GM12801 (cell line): ENCODE results near the gene AFF2.

Experiments used
- CTCF ChIP-seq: IDR thresholded peaks from one replicate; pipeline ENCODE4 v1.5.1; 2011; ENCODE audit warnings: control low read depth; ENCODE audit not compliant: insufficient read length; ENCODE audit errors: extremely low read depth

AFF2 gene

DNA sequence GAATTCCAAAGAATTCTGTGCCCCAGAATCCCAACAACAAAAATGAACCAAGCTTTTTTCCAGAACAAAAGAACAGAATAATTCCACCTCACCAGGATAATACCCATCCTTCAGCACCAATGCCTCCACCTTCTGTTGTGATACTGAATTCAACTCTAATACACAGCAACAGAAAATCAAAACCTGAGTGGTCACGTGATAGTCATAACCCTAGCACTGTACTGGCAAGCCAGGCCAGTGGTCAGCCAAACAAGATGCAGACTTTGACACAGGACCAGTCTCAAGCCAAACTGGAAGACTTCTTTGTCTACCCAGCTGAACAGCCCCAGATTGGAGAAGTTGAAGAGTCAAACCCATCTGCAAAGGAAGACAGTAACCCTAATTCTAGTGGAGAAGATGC, 161.6 kb downstream of the AFF2 start:
- TF ChIP-seq CTCF = no peak

DNA sequence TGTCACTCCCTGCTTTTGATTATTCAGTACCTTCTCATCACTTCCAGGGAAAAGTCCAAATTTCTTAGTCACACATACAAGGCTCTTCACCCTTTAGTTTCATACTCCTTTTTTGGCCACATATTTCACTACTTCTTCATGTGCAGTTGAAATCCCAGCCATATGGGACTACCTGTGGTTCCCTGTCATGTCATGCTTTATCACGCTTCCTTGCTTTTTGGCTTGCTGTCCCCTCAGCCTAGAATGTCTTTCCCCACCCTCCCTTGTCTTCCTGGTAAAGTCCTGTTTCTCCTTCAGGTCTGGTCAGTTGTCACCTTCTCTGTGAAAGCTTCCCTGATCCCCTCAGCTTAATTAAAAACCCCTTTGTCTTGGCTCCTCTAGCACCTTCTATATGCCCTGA, 163.8 kb downstream of the AFF2 start:
- no peak for TF ChIP-seq CTCF

DNA sequence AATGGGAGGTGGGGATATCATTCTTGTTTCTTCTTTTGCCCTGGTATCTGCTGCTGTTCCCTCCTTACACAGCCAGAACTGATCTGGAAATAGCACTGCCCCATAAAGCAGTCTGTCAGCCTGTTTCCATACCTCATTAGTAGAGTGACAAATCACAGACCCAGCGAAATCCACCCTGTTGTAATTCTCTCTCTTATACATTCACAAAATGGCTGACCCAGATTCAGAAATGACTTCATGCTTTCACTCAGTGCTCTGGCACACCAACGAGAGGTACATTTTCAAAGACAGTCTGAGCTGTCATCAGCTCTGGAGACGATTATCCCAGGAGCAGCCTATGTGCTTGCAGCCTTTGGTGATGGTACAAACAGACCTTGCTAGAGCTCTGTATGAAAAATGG, 164.6 kb downstream of the AFF2 start:
- no peak for TF ChIP-seq CTCF

DNA sequence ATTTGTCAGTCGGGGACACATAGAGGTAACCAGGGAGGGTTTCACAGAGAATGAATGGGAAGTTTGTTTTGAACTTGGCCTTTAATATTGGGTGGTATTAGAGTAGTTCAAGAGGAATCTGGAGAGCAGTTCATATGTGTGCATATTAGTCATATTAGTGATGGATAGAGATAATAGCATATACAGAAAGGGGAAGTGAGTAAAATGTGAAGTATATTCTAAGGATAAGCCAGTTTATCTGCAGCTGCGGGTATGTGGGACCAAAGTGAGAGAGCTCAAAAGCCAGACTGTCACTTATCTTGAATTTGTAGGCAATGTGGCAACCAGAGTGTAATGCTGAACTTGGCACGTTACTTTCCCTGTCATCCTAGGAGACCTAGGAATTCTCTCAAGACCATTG, 169.9 kb downstream of the AFF2 start:
- no peak for TF ChIP-seq CTCF

DNA sequence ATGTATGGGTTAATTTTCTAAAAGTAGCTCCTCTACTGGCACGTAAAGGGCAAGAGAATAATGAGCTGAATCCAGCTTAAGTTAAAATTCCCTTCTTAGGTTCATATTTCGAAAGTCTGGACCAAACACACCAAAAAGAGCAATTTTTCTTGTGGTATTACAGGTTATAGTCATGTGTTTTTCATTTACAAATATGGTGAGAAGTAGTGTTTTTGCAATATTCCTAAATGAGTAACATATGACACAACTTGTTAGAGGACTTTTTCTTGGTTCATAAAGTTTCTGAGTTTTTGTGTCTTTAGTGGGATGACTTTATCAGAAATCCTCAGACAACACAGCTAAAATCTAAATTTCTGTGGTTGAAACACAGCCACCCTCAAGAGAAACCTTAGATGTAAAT, 172.1 kb downstream of the AFF2 start:
- TF ChIP-seq CTCF = no peak

DNA sequence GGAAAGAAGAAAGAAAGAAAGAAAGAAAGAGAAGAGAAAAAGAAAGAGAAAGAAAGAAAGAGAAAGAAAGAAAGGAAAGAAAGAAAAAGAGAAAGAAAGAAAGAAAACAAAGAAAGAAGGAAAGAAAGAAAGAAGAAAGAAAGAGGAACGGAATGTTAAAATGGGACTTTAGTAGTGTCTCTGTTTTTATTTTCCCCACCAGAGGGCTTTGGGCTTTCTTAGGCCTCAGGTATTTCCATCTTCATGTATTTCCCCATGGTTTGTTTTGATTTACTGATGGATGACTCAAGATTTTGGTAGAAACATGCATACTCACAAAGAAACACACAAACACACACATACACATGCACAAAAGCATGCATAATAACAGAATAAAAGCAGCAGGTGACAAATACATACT, 181.2 kb downstream of the AFF2 start:
- no peak for TF ChIP-seq CTCF

- TF ChIP-seq CTCF = no peak
Measured at GRCh38 chrX:148682206-148682605, 181.8 kb downstream of the AFF2 start.

GRCh38 chrX:148691456-148691855, 191.0 kb downstream of the AFF2 start:
- no peak for TF ChIP-seq CTCF
